Measurements from ENCODE around the gene AKR1D1.
"Not testable (repeated sequence)": the region's sequence is repeated elsewhere in the genome, so short reads cannot be mapped to it uniquely, and the experiment has no call there.

The AKR1D1 gene

DNA sequence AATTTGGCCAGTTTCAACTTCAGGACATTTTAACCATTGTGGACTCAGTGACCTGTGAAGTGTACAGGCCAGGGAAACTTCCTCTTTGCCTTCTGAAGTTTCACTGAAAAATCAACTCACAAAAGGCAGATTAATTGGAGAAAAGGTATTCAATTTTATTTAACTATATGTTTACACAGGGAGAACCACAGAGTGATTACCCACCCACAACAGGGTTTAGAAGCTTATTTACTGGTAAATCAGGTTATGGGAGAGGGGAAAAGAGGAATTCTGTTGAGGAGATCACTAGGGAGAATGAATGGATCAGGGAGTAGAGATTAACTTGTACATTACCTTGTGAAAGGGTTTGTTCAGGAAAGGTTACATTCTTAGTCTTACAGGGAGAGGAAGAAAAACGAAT, 1.7 kb upstream of the AKR1D1 start:
- Histone ChIP-seq H3K9ac (ENCODE audit: low read length) (no peak overlapping the region), H3K27me3 (replicated peaks; ENCODE audit: control insufficient read depth, insufficient read depth, low read length) (no peaks in the 10 kb centered on the region), H3K36me3 (ENCODE audit: control insufficient read depth, insufficient read depth, low read length, severe bottlenecking) (no peaks in the 10 kb centered on the region), H3K9me3 (ENCODE audit: control insufficient read depth, low read length) (peaks cover 18% of the 10 kb centered on the region), H3K4me3 (ENCODE audit: low read length) (no peak overlapping the region), H3K4me1 (ENCODE audit: control insufficient read depth, insufficient read depth, low read length) (peaks cover 9% of the 10 kb centered on the region)
- no peak for DNase-seq (ENCODE audit: low read depth)

DNA sequence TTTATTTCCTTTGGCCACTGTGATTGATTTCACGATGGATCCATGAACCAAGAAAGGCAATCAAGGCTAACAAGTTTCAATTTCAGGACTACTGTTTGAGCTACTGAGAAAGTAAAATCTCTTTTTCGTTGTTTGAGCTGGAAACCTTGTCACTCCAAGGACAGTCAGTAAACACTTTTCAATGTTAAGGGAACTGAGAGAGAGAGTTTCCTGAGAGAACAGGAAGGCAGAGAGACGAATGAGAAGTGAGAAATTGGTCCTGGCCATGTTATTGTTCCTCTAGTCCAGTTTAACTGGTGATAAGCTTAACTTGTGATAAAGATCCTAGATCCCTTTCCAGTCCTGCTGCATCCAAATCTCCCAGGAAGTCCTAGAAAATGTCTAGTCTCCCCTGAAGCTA, 909 bp upstream of the AKR1D1 start:
- Histone ChIP-seq H3K36me3 (ENCODE audit: control insufficient read depth, insufficient read depth, low read length, severe bottlenecking) (no peaks in the 10 kb centered on the region), H3K27me3 (replicated peaks; ENCODE audit: control insufficient read depth, insufficient read depth, low read length) (no peaks in the 10 kb centered on the region), H3K9ac (ENCODE audit: low read length) (no peak overlapping the region), H3K9me3 (ENCODE audit: control insufficient read depth, low read length) (peaks cover 18% of the 10 kb centered on the region), H3K4me3 (ENCODE audit: low read length) (no peak overlapping the region), H3K4me1 (ENCODE audit: control insufficient read depth, insufficient read depth, low read length) (peaks cover 9% of the 10 kb centered on the region)
- DNase-seq (ENCODE audit: low read depth): no peak

DNA sequence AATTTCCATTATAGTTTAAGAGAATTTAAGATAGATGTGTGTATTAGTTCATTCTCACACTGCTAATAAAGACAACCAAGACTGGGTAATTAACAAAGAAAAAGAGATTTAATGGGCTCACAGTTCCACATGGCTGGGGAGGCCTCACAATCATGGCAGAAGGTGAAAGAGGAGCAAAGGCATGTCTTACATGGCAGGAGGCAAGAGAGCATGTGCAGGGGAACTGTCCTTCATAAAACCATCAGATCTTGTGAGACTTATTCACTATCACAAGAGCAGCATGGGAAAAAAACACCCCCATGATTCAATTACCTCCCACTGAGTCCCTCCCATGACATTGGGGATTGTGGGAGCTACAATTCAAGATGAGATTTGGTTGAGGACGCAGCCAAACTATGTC, 473 bp upstream of the AKR1D1 start:
- H3K27me3 ChIP-seq (replicated peaks; ENCODE audit: control insufficient read depth, insufficient read depth, low read length); H3K36me3 ChIP-seq (ENCODE audit: control insufficient read depth, insufficient read depth, low read length, severe bottlenecking); H3K4me3 ChIP-seq (ENCODE audit: low read length); H3K9ac ChIP-seq (ENCODE audit: low read length); H3K4me1 ChIP-seq (ENCODE audit: control insufficient read depth, insufficient read depth, low read length); DNase-seq (ENCODE audit: low read depth): not testable (repeated sequence)
- peaks cover 18% of the 10 kb centered on the region for H3K9me3 ChIP-seq (ENCODE audit: control insufficient read depth, low read length)

DNA sequence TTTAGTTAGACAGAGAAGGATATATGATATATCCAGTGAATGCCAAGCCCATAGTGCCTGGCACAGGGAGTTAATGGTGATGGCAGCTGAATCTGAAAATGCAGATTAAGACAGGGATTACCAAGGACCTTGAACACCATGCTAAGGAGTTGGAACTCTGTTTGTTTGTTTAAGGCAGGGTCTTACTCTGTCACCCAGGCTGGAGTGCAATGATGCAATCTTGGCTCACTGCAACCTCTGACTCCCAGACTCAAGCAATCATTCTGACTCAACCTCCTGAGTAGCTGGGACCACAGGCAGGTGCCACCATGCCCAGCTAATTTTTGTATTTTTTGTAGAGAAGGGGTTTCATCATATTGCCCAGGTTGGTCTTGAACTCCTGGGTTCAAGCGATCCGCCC, 1.6 kb downstream of the AKR1D1 start:
- no peaks in the 10 kb centered on the region for H3K36me3 ChIP-seq (ENCODE audit: control insufficient read depth, insufficient read depth, low read length, severe bottlenecking)
- H3K4me3 ChIP-seq (ENCODE audit: low read length): no peak overlapping the region
- peaks cover 18% of the 10 kb centered on the region for H3K9me3 ChIP-seq (ENCODE audit: control insufficient read depth, low read length)
- H3K4me1 ChIP-seq (ENCODE audit: control insufficient read depth, insufficient read depth, low read length): peaks cover 9% of the 10 kb centered on the region
- no peaks in the 10 kb centered on the region for H3K27me3 ChIP-seq (replicated peaks; ENCODE audit: control insufficient read depth, insufficient read depth, low read length)
- no peak overlapping the region for H3K9ac ChIP-seq (ENCODE audit: low read length)
- DNase-seq (ENCODE audit: low read depth): no peak

DNA sequence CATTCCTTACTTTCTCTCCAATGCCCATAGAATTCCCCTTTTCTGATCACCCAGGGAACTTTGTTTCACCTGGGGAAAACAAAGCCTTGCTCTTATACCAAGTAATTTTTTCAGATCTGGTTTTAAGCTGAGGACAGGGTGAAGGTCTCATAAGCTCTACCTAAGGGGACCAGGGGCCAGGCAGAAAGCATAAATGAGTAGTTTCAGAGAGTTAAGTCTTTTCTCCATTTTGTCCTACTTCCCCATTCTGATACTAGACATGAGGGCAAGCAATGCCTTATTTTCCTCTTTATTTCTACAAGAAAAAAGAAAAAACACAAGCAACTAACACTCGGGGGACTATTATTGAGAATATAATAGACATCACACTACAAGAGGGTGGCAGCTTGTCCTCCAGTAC, 2.9 kb downstream of the AKR1D1 start:
- Histone ChIP-seq H3K4me1 (ENCODE audit: control insufficient read depth, insufficient read depth, low read length) (peaks cover 9% of the 10 kb centered on the region), H3K4me3 (ENCODE audit: low read length) (no peak overlapping the region), H3K27me3 (replicated peaks; ENCODE audit: control insufficient read depth, insufficient read depth, low read length) (no peaks in the 10 kb centered on the region), H3K9ac (ENCODE audit: low read length) (no peak overlapping the region), H3K36me3 (ENCODE audit: control insufficient read depth, insufficient read depth, low read length, severe bottlenecking) (no peaks in the 10 kb centered on the region), H3K9me3 (ENCODE audit: control insufficient read depth, low read length) (peaks cover 13% of the 10 kb centered on the region)
- DNase-seq (ENCODE audit: low read depth): no peak

DNA sequence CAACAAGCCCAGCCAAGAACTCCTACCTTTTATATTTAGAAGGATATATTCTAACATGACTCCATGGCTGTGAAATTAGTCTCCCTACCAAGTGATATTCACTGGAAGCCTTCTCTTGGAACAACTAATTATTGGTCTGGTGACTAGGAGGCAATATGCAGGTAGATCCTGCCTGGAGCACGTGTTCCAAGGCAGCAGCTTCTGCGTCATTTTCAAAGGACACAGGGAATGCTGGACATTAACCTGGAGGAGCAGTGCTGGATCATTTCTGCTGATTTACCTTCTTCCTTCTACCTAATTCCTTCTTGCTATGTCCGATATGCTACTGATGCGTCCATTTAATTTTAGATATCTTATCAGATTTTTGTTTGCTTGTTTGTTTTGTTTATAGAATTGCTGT, 5.6 kb downstream of the AKR1D1 start:
- H3K4me3 ChIP-seq (ENCODE audit: low read length): no peak overlapping the region
- H3K9ac ChIP-seq (ENCODE audit: low read length): no peak overlapping the region
- no peaks in the 10 kb centered on the region for H3K9me3 ChIP-seq (ENCODE audit: control insufficient read depth, low read length)
- DNase-seq (ENCODE audit: low read depth): no peak
- H3K4me1 ChIP-seq (ENCODE audit: control insufficient read depth, insufficient read depth, low read length): peaks cover 9% of the 10 kb centered on the region
- H3K36me3 ChIP-seq (ENCODE audit: control insufficient read depth, insufficient read depth, low read length, severe bottlenecking): no peaks in the 10 kb centered on the region
- no peaks in the 10 kb centered on the region for H3K27me3 ChIP-seq (replicated peaks; ENCODE audit: control insufficient read depth, insufficient read depth, low read length)

DNA sequence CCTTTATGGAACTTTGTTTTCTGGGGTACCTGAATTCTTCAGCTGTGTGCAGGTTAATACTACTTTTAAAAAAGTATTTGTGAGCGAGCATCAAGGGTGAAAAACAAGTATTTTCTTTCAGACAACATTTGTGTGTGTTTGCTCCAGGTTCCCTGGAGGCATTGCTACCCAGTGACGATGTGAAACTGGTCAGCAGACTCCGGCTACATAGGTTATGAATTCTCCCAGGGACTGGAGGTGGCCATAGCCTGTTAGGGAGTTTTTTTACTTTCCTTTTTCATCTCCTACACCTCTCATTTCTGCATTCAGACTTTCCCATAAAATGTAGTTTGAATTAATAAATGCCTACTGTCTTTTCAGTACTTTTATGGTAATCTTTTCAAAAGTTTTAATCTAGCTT, 7.6 kb downstream of the AKR1D1 start:
- H3K9ac ChIP-seq (ENCODE audit: low read length): no peak overlapping the region
- H3K36me3 ChIP-seq (ENCODE audit: control insufficient read depth, insufficient read depth, low read length, severe bottlenecking): no peaks in the 10 kb centered on the region
- H3K9me3 ChIP-seq (ENCODE audit: control insufficient read depth, low read length): no peaks in the 10 kb centered on the region
- H3K4me3 ChIP-seq (ENCODE audit: low read length): no peak overlapping the region
- no peaks in the 10 kb centered on the region for H3K4me1 ChIP-seq (ENCODE audit: control insufficient read depth, insufficient read depth, low read length)
- no peaks in the 10 kb centered on the region for H3K27me3 ChIP-seq (replicated peaks; ENCODE audit: control insufficient read depth, insufficient read depth, low read length)
- DNase-seq (ENCODE audit: low read depth): no peak

DNA sequence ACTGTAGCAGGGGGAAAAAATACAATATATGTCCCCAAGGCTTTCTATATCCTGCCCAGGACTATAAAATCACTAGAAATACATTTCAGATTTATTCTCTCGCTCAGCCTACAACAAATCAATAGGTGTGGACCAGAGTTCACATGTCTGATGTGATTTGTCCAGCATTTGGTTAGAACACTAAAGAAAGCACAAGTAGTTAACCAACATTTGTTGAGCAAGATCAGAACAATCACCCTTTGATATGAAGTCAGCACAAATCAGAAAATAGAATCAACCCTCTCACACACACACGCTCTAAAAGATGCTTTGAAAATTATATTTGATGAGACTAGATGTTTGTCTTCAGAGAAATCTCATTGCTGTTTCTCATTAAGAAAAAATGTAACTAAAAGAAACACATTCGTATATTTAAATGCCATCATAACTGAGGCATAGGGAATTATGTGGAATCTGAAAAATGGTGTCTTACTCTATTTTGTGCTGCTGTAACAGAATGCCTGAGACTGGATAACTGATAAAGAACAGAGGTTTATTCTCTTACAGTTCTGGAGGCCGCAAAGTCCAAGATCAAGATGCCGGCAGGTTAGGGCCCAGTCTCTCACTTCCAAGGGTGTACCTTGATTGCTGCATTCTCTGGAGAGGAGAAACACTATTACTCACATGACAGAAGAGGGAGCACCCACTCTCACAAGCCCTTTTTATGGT, 10.5 kb downstream of the AKR1D1 start:
- Histone ChIP-seq H3K27me3 (replicated peaks; ENCODE audit: control insufficient read depth, insufficient read depth, low read length) (no peaks in the 10 kb centered on the region), H3K4me3 (ENCODE audit: low read length) (no peak overlapping the region), H3K4me1 (ENCODE audit: control insufficient read depth, insufficient read depth, low read length) (peaks cover 4% of the 10 kb centered on the region), H3K9ac (ENCODE audit: low read length) (no peak overlapping the region), H3K36me3 (ENCODE audit: control insufficient read depth, insufficient read depth, low read length, severe bottlenecking) (no peaks in the 10 kb centered on the region), H3K9me3 (ENCODE audit: control insufficient read depth, low read length) (no peaks in the 10 kb centered on the region)
- no peak for DNase-seq (ENCODE audit: low read depth)

DNA sequence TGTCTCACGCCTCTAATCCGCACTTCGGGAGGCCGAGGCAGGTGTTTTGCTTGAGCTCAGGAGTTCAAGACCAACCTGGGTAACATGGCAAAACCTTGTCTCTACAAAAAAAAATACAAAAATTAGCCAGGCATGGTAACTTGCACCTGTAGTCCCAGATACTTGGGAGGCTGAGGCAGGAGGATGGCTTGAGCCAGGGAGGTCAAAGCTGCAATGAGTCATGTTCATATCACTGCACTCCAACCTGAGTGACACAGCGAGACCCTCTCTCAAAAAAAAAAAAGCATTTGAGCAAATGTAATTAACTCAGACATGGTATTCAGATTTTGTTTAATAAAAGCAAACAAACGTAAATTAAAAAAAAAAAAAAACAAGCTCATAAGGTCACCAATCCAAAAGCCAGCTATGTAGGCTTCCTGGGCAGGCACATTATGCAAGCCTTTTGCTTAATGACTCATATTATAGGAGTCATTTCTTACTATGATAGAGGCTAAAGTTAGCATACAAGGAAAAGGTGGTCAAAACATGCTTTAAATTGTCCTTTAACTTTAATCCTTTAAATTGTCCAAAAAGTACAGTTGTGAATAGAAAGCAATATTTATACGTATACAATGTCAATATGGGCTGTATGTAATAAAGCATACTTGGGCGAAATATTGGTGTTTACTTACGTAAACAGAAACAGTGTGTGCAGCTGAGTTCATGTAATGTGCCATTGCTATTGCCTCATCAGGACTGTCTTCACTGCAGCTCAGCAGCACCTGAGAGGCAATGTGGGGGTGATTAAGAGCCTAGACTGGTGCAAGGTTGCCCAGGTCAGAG, 13.0 kb downstream of the AKR1D1 start:
- DNase-seq (ENCODE audit: low read depth): peak; percentile 16
- no peaks in the 10 kb centered on the region for H3K36me3 ChIP-seq (ENCODE audit: control insufficient read depth, insufficient read depth, low read length, severe bottlenecking)
- H3K4me3 ChIP-seq (ENCODE audit: low read length): no peak overlapping the region
- H3K27me3 ChIP-seq (replicated peaks; ENCODE audit: control insufficient read depth, insufficient read depth, low read length): no peaks in the 10 kb centered on the region
- H3K4me1 ChIP-seq (ENCODE audit: control insufficient read depth, insufficient read depth, low read length): peaks cover 4% of the 10 kb centered on the region
- H3K9me3 ChIP-seq (ENCODE audit: control insufficient read depth, low read length): no peaks in the 10 kb centered on the region
- H3K9ac ChIP-seq (ENCODE audit: low read length): no peak overlapping the region

DNA sequence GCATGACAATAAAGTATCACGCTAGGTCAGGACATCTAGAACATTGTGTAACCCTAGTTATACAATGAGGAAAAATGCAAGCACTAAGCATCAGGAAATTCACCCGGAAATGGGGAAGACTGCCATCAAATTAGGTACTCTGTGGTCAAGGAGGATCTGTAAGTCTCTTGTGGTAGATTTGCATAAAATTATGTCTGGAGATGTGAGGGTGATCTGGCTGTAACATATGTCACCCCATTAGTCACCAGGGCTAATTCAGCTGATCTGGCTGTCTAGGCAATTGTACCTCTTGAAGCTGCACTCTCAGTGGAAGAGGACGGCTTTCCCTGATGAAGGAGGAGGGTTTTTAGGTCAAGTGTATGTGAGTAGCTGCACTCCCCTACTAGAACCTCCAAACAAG, 14.8 kb downstream of the AKR1D1 start:
- no peak for DNase-seq (ENCODE audit: low read depth)
- H3K9ac ChIP-seq (ENCODE audit: low read length): no peak overlapping the region
- no peaks in the 10 kb centered on the region for H3K9me3 ChIP-seq (ENCODE audit: control insufficient read depth, low read length)
- H3K36me3 ChIP-seq (ENCODE audit: control insufficient read depth, insufficient read depth, low read length, severe bottlenecking): no peaks in the 10 kb centered on the region
- peaks cover 4% of the 10 kb centered on the region for H3K4me1 ChIP-seq (ENCODE audit: control insufficient read depth, insufficient read depth, low read length)
- no peak overlapping the region for H3K4me3 ChIP-seq (ENCODE audit: low read length)
- H3K27me3 ChIP-seq (replicated peaks; ENCODE audit: control insufficient read depth, insufficient read depth, low read length): no peaks in the 10 kb centered on the region

DNA sequence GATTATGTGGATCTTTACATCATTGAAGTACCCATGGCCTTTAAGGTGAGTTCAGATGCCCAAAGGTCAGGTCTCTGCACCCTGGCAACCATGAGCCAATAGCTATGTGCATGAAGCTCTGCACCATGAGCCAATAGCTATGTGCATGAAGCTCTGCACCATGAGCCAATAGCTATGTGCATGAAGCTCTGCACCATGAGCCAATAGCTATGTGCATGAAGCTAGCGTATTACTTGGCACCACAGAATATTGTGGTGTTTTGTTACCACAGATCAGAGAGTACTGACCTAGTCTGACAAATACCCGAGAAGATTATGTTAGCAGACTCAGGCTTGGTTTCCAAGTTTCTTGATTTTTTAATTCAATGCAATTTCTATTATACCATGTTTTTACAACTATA, 15.6 kb downstream of the AKR1D1 start:
- H3K27me3 ChIP-seq (replicated peaks; ENCODE audit: control insufficient read depth, insufficient read depth, low read length): not testable (repeated sequence)

More for the DNA sequence above, 15.6 kb downstream of the AKR1D1 start:
- not testable (repeated sequence) for DNase-seq (ENCODE audit: low read depth); H3K9ac ChIP-seq (ENCODE audit: low read length); H3K4me3 ChIP-seq (ENCODE audit: low read length); H3K36me3 ChIP-seq (ENCODE audit: control insufficient read depth, insufficient read depth, low read length, severe bottlenecking); H3K9me3 ChIP-seq (ENCODE audit: control insufficient read depth, low read length); H3K4me1 ChIP-seq (ENCODE audit: control insufficient read depth, insufficient read depth, low read length)
